HS-27A (cell line): ENCODE data around the gene WWC1.
A peak's percentile ranks its signal among the peaks of the same experiment; 100 is the strongest.

Source experiments
- DNase-seq: peaks from one replicate; pipeline ENCODE4 v3.0.0-alpha.2; 2012; ENCODE audit warnings: low read depth, missing footprints

WWC1 gene

GRCh38 chr5:168364750-168365550 is 73.5 kb downstream of the WWC1 start:
- no peak for DNase-seq

GRCh38 chr5:168365581-168366081 is 74.2 kb downstream of the WWC1 start:
- DNase-seq: peak; percentile 12

- peak; percentile 62 for DNase-seq
These were observed 74.7 kb downstream of the WWC1 start for GRCh38 chr5:168366116-168366515.

- DNase-seq: no peak
These were observed 77.4 kb downstream of the WWC1 start for GRCh38 chr5:168368854-168369253.

- no peak for DNase-seq
These were observed 79.4 kb downstream of the WWC1 start for GRCh38 chr5:168370831-168371230.

GRCh38 chr5:168372356-168372946 is 81.0 kb downstream of the WWC1 start:
- no peak for DNase-seq

- no peak for DNase-seq
These were observed 83.1 kb downstream of the WWC1 start for GRCh38 chr5:168374532-168374931.

GRCh38 chr5:168375214-168375613 is 83.8 kb downstream of the WWC1 start:
- DNase-seq: no peak

- DNase-seq: no peak
These were observed 86.1 kb downstream of the WWC1 start for GRCh38 chr5:168377525-168377924.

GRCh38 chr5:168378741-168379140 is 87.3 kb downstream of the WWC1 start:
- DNase-seq: no peak

GRCh38 chr5:168382421-168382820 is 91.0 kb downstream of the WWC1 start:
- no peak for DNase-seq

- DNase-seq: no peak
These were observed 99.0 kb downstream of the WWC1 start for GRCh38 chr5:168390491-168390890.

- no peak for DNase-seq
These were observed 102.3 kb downstream of the WWC1 start for GRCh38 chr5:168393773-168394172.

- DNase-seq: no peak
These were observed 109.2 kb downstream of the WWC1 start for GRCh38 chr5:168400429-168401220.

GRCh38 chr5:168401226-168401625 is 109.8 kb downstream of the WWC1 start:
- no peak for DNase-seq

GRCh38 chr5:168401880-168402279 is 110.4 kb downstream of the WWC1 start:
- DNase-seq: no peak

- DNase-seq: no peak
These were observed 112.9 kb downstream of the WWC1 start for GRCh38 chr5:168404365-168404764.

GRCh38 chr5:168407211-168407610 is 115.8 kb downstream of the WWC1 start:
- no peak for DNase-seq

GRCh38 chr5:168408561-168409305 is 117.3 kb downstream of the WWC1 start:
- no peak for DNase-seq

GRCh38 chr5:168409591-168410458 is 118.4 kb downstream of the WWC1 start:
- no peak for DNase-seq

GRCh38 chr5:168411871-168412270 is 120.4 kb downstream of the WWC1 start:
- DNase-seq: no peak
